Upper lobe of right lung (tissue), 1 donor: Measurements from ENCODE around the gene DYNLT2. TPM values are rescaled to one million over a fixed set of nuclear protein-coding genes. Genes with fewer than 3 reads are reported as not detected.
"Not testable (repeated sequence)": the region's sequence is repeated elsewhere in the genome, so short reads cannot be mapped to it uniquely, and the experiment has no call there.

Source experiments
- ATAC-seq: fragments of 200-7000 bp; cut with Tn5 transposase; one replicate; pipeline ENCODE4 v1.9.1; 2020; ENCODE audit warnings: mild to moderate bottlenecking, moderate library complexity
- DNase-seq: peaks from one replicate; pipeline ENCODE4 v3.0.0-alpha.2; 2020
- H3K27ac ChIP-seq: fragments of 200-600 bp; one replicate; pipeline ENCODE4 v1.8.0; 2022
- H3K27me3 ChIP-seq: fragments of 200-600 bp; one replicate; pipeline ENCODE4 v1.8.0; 2022; ENCODE audit warnings: mild to moderate bottlenecking
- H3K36me3 ChIP-seq: fragments of 200-600 bp; one replicate; pipeline ENCODE4 v1.8.0; 2022
- H3K4me1 ChIP-seq: fragments of 200-600 bp; one replicate; pipeline ENCODE4 v1.8.0; 2022
- H3K4me3 ChIP-seq: fragments of 200-600 bp; one replicate; pipeline ENCODE4 v1.8.0; 2022; ENCODE audit warnings: mild to moderate bottlenecking
- H3K9me3 ChIP-seq: fragments of 200-600 bp; one replicate; pipeline ENCODE4 v1.8.0; 2022
- intact Hi-C: fragments of 100-400 bp; cut with DNase I; formaldehyde crosslinking; loops from one replicate; pipeline ENCODE4 v1.11.0; 2022
- total RNA-seq: library from RNA; stranded (reverse); fragmentation: NEBNext Ultra II Directional; extraction: Animal tissue kit (Norgen Biotek cat#: 25700); gene quantifications from one replicate; pipeline ENCODE4 v1.2.1, GENCODE V29; 2021
- TF ChIP-seq, protein P1 (sequence below): fragments of 200-600 bp; IDR thresholded peaks from one replicate; pipeline ENCODE4 v1.8.0; 2022; ENCODE audit warnings: antibody characterized with exemption
- donor health status: DM: no; HTN: yes; CAD: no; lungs with severe emphysema.

The DYNLT2 gene
- total RNA-seq, 1 donor from 2014 or later, result 1.2 TPM

- Histone ChIP-seq H3K36me3 (peaks cover 55% of the 10 kb centered on the region), H3K4me3 (no peak overlapping the region), H3K4me1 (no peaks in the 10 kb centered on the region), H3K27ac (no peak overlapping the region), H3K27me3 (no peaks in the 10 kb centered on the region), H3K9me3 (no peaks in the 10 kb centered on the region)
- TF ChIP-seq, protein P1, sequence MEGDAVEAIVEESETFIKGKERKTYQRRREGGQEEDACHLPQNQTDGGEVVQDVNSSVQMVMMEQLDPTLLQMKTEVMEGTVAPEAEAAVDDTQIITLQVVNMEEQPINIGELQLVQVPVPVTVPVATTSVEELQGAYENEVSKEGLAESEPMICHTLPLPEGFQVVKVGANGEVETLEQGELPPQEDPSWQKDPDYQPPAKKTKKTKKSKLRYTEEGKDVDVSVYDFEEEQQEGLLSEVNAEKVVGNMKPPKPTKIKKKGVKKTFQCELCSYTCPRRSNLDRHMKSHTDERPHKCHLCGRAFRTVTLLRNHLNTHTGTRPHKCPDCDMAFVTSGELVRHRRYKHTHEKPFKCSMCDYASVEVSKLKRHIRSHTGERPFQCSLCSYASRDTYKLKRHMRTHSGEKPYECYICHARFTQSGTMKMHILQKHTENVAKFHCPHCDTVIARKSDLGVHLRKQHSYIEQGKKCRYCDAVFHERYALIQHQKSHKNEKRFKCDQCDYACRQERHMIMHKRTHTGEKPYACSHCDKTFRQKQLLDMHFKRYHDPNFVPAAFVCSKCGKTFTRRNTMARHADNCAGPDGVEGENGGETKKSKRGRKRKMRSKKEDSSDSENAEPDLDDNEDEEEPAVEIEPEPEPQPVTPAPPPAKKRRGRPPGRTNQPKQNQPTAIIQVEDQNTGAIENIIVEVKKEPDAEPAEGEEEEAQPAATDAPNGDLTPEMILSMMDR, result no peak
- DNase-seq (no peak), ATAC-seq (no peak)
- intact Hi-C loops, result no loop called here
Measured at GRCh38 chr6:169776379-169776778, 25.0 kb upstream of the DYNLT2 start.

DNA sequence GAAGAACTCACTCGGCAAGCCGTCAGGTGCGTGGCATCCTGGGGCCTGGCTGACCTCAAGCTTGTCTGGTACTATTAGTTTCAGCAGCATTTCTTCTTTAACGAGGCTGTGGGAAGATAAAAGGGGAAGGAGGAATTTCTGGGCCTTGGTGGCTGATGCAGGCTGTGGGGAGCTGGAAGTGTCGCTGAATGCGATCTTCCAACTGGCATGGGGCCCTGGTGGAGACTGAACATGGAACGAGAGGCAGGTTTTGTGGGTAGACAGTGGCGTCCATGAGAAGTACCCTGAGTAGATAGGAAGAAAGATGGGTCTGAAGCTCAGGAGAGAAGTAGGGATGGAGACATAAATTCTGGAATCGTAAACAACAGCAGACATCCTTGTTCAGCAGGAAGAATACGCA is 23.9 kb upstream of the DYNLT2 start:
- Histone ChIP-seq H3K27ac (no peak overlapping the region), H3K9me3 (no peaks in the 10 kb centered on the region), H3K4me3 (no peak overlapping the region), H3K27me3 (no peaks in the 10 kb centered on the region), H3K4me1 (no peaks in the 10 kb centered on the region), H3K36me3 (peaks cover 64% of the 10 kb centered on the region)
- intact Hi-C loops, result no loop called here
- ATAC-seq (no peak), DNase-seq (no peak)
- TF ChIP-seq, protein P1, result no peak

- no peak for DNase-seq
- TF ChIP-seq, protein P1, result no peak
- Histone ChIP-seq H3K9me3 (no peaks in the 10 kb centered on the region), H3K4me1 (no peaks in the 10 kb centered on the region), H3K4me3 (no peak overlapping the region), H3K36me3 (peaks cover 73% of the 10 kb centered on the region), H3K27ac (no peak overlapping the region), H3K27me3 (no peaks in the 10 kb centered on the region)
- no peak for ATAC-seq
- intact Hi-C loops, result no loop called here
Measured at GRCh38 chr6:169774347-169774746, 23.0 kb upstream of the DYNLT2 start.

DNA sequence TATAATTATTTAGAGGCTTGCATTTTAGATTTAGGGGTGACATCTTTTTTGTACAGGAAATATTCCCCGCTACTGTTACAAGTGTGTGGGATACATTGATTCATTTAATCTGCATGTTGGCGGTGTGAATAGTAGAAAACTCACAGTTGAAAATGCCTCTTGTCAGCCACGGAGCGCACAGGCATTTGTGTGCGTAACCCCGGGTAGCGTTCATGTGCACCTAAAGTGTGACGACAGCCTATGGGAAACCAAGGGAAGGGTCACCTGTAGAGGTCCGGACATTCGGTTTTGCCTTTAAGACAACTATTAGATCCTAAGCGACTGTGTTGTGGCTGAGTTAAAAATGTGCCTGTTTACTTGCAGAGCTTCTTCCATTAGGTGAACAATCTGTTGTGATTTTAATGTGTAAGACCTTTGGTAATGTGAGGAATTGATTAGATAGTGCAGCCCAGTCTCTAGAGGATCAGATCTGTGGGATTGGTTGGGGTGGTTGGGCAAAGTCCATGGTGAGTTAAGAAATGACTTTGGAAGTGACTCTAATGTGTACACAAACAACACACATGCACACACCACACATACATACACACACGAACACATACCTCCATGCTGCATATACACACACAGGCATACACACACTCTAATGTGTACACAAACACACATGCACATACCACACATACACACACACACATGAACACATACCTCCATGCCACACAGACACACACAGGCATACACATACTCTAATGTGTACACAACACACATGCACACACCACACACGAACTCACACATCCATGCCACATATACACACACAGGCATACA is 15.8 kb upstream of the DYNLT2 start:
- intact Hi-C loops, result no loop called here
- Histone ChIP-seq H3K27ac (no peak overlapping the region), H3K4me1 (no peaks in the 10 kb centered on the region), H3K9me3 (no peaks in the 10 kb centered on the region), H3K36me3 (peaks cover 72% of the 10 kb centered on the region), H3K4me3 (no peak overlapping the region), H3K27me3 (no peaks in the 10 kb centered on the region)
- TF ChIP-seq, protein P1, result no peak
- no peak for DNase-seq
- ATAC-seq, result no peak

DNA sequence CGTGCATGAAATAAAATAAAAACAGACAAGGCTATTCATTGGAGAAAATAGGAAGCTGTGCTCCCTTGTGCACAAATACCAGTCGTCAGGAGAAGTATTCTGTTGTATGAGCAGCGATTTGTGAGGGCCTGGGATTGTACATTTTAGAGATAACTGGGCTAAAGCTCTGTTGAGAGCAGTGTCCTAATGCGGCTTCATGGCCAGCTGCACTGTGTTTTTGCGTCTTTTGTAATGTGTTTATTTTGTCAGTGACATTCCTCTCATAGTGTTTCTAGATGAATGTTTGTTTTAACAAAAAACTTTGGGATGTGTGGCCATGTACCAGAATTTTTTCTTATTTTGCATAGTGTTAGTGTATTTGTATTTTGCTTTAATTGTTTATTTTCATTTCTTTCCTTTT is 14.9 kb upstream of the DYNLT2 start:
- Histone ChIP-seq H3K27ac (peak overlapping the region; percentile 7), H3K4me3 (no peak overlapping the region), H3K4me1 (no peaks in the 10 kb centered on the region), H3K27me3 (no peaks in the 10 kb centered on the region), H3K36me3 (peaks cover 72% of the 10 kb centered on the region), H3K9me3 (no peaks in the 10 kb centered on the region)
- intact Hi-C loops, result no loop called here
- DNase-seq, result no peak
- peak; percentile 42 for ATAC-seq
- TF ChIP-seq, protein P1, result no peak

DNA sequence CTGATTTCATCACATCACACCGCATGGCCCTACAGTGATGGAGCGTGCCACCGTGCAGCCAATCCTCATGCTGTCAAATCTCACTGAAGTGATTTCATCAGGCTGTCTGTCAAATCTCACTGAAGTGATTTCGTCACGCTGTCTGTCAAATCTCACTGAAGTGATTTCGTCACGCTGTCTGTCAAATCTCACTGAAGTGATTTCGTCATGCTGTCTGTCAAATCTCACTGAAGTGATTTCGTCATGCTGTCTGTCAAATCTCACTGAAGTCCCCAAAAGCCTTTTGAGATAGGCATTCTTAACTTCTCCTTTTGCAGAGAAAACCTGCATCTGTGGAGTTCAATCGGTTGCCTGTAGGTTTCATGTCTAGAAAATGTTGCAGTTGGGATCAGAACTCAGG is 14.4 kb upstream of the DYNLT2 start:
- ATAC-seq, H3K4me3 ChIP-seq, intact Hi-C loops, H3K27me3 ChIP-seq, H3K4me1 ChIP-seq, DNase-seq, H3K9me3 ChIP-seq: not testable (repeated sequence)
- H3K36me3 ChIP-seq, result peaks cover 74% of the 10 kb centered on the region
- peak overlapping the region; percentile 7 for H3K27ac ChIP-seq
